Breast epithelium (tissue), 4 donors: Measurements from ENCODE around the gene MOG. TPM values are rescaled to one million over a fixed set of nuclear protein-coding genes. Genes with fewer than 3 reads are reported as not detected.
A peak's percentile ranks its signal among the peaks of the same experiment; 100 is the strongest.

Experiments
- DNase-seq, 2 donors: peaks; one replicate each; pipeline ENCODE4 v3.0.0-alpha.2; 2019; ENCODE audit warnings: low spot score in 2 of 2
- H3K27ac ChIP-seq, 2 donors: fragments of 200-600 bp; sonication (generic) in 1 of 2; one replicate each; pipeline ENCODE4 v1.5.1; 2016 to 2019; ENCODE audit warnings: mild to moderate bottlenecking in 1 of 2
- H3K27me3 ChIP-seq, 2 donors: fragments of 200-600 bp; sonication (generic) in 1 of 2; one replicate each; pipeline versions ENCODE4 v1.5.1 to v1.6.0; 2017 to 2019; ENCODE audit warnings: control low read depth in 1 of 2, mild to moderate bottlenecking in 1 of 2
- H3K36me3 ChIP-seq: fragments of 200-600 bp; one replicate; pipeline ENCODE4 v1.5.1; 2019
- H3K4me1 ChIP-seq, 2 donors: fragments of 200-600 bp; sonication (generic); one replicate each; pipeline ENCODE4 v1.5.1; 2016 to 2019; ENCODE audit warnings: control low read depth in 1 of 2
- H3K4me3 ChIP-seq, 3 donors: fragments of 200-600 bp; sonication (generic); 1 replicate in 2 of 3; 2 replicates in 1 of 3; pipeline ENCODE4 v1.5.1; 2016 to 2019; ENCODE audit warnings: mild to moderate bottlenecking in 3 of 3, moderate library complexity in 2 of 3
- H3K9me3 ChIP-seq, 2 donors: fragments of 200-600 bp; sonication (generic) in 1 of 2; one replicate each; pipeline ENCODE4 v1.5.1; 2016 to 2019; ENCODE audit warnings: control low read depth in 1 of 2
- CTCF ChIP-seq, 3 donors: fragments of 450-650 bp; IDR thresholded peaks; one replicate each; pipeline ENCODE4 v1.5.1; 2016 to 2017; ENCODE audit warnings: antibody characterized with exemption in 3 of 3, mild to moderate bottlenecking in 3 of 3, moderate library complexity in 3 of 3
- POLR2A ChIP-seq: fragments of 450-650 bp; IDR thresholded peaks from one replicate; pipeline ENCODE4 v1.6.1; 2016; ENCODE audit warnings: antibody characterized with exemption, mild to moderate bottlenecking, moderate library complexity
- POLR2AphosphoS5 ChIP-seq, 3 donors: sonication (generic); formaldehyde crosslinking; IDR thresholded peaks; one replicate each; pipeline ENCODE4 v1.6.1; 2017; ENCODE audit warnings: antibody characterized with exemption in 3 of 3
- intact Hi-C: fragments of 100-400 bp; cut with DNase I; formaldehyde crosslinking; loops from one replicate; pipeline ENCODE4 v1.15.1; 2023; ENCODE audit warnings: low total_unique reads
- total RNA-seq, 3 donors: library from RNA; depleted of rRNA; stranded (reverse); fragments of >200 nt; gene quantifications; one replicate each; pipeline ENCODE4 v1.1.0, GENCODE V29; 2016

The MOG gene
- total RNA-seq, 3 donors from 2014 or later, result not detected

DNA sequence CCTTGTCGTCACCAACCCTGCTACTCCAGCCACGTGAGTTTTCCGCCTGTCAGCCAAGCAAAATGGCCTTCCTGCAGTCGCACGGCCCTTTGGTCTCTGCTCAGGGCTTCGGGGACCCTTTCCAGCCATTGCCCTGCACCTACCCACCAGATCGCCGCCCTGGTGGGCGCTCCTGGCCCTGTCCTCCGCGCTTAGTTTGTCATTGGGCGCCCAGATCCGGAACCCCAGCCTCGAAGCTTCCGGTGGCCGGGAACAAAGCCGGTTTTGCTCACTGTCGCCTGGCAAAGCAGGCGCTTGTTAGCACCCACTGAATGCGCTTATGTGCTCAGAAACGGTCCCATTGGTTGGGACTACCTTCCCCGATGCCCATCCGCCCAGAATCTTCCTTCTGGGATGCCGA, 23.5 kb downstream of the MOG start:
- no peaks in the 10 kb centered on the region for H3K27me3 ChIP-seq
- peak overlapping the region in 1 of 2 donors; percentile 69 for H3K27ac ChIP-seq
- TF ChIP-seq POLR2AphosphoS5 (IDR thresholded peaks at IDR 0.05) (no peak), POLR2A (no peak)
- no peaks in the 10 kb centered on the region for H3K36me3 ChIP-seq
- intact Hi-C loops, result no loop called here
- H3K9me3 ChIP-seq, result no peaks in the 10 kb centered on the region
- peak overlapping the region in 1 of 3 donors; percentile 54 for H3K4me3 ChIP-seq
- no peak for DNase-seq
- no peaks in the 10 kb centered on the region for H3K4me1 ChIP-seq

- Histone ChIP-seq H3K27ac (peak within 1 kb of the TSS in 1 of 2 donors; percentile 69), H3K36me3 (no peaks in the 10 kb centered on the region), H3K9me3 (no peaks in the 10 kb centered on the region), H3K4me3 (peak within 1 kb of the TSS in 1 of 3 donors; percentile 54), H3K4me1 (no peaks in the 10 kb centered on the region), H3K27me3 (no peaks in the 10 kb centered on the region)
- intact Hi-C loops, result no loop called here
- TF ChIP-seq CTCF (IDR thresholded peaks at IDR 0.05) (no peak), POLR2A (no peak), POLR2AphosphoS5 (IDR thresholded peaks at IDR 0.05) (no peak)
- no peak for DNase-seq
These were observed 24.0 kb downstream of the MOG start, which contains the start of gene ZFP57 for GRCh38 chr6:29680904-29681303. Gene ZFP57, minus strand, starts transcription at chr6:29681152. Its CDS starts 4,149 bp downstream, at chr6:29677003.

GRCh38 chr6:29681811-29682210, 24.9 kb downstream of the MOG start:
- intact Hi-C loops, result no loop called here
- Histone ChIP-seq H3K36me3 (no peaks in the 10 kb centered on the region), H3K4me1 (no peaks in the 10 kb centered on the region), H3K27me3 (no peaks in the 10 kb centered on the region), H3K27ac (no peak overlapping the region), H3K4me3 (no peak overlapping the region), H3K9me3 (no peaks in the 10 kb centered on the region)
- no peak for DNase-seq
- no peak for TF ChIP-seq POLR2A
- no peak for TF ChIP-seq POLR2AphosphoS5 (IDR thresholded peaks at IDR 0.05)
- TF ChIP-seq CTCF (IDR thresholded peaks at IDR 0.05), result no peak

GRCh38 chr6:29685718-29686326, 28.9 kb downstream of the MOG start:
- H3K27me3 ChIP-seq, result no peaks in the 10 kb centered on the region
- TF ChIP-seq CTCF (IDR thresholded peaks at IDR 0.05) (no peak), POLR2A (no peak), POLR2AphosphoS5 (IDR thresholded peaks at IDR 0.05) (no peak)
- no peak overlapping the region for H3K27ac ChIP-seq
- no peaks in the 10 kb centered on the region for H3K4me1 ChIP-seq
- no peaks in the 10 kb centered on the region for H3K36me3 ChIP-seq
- H3K9me3 ChIP-seq, result no peaks in the 10 kb centered on the region
- no peak for DNase-seq
- H3K4me3 ChIP-seq, result no peak overlapping the region
- intact Hi-C loops, result no loop called here

DNA sequence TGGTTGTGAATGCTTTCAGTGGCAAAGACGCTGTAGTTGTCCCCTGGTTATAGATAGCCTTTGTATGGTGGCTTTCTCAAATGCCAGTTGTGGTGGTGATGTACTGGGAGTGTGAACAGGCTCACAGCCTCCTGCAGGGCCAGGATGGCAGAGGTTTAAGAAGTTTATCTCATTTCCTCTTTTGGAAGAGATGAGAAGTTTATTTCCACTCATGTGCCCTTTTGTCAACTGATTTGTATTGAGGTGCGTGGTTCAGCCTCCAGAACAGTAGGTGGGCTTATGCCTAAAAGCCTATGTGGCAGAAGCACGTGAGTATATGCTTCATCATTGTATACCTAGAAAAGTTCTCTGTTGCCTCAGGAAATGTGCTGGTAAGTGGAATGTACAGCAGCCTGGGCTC, 37.7 kb downstream of the MOG start:
- no peak for TF ChIP-seq POLR2A
- TF ChIP-seq POLR2AphosphoS5 (IDR thresholded peaks at IDR 0.05), result no peak
- no peak for TF ChIP-seq CTCF (IDR thresholded peaks at IDR 0.05)
- no peaks in the 10 kb centered on the region for H3K27me3 ChIP-seq
- no peak overlapping the region for H3K27ac ChIP-seq
- H3K4me1 ChIP-seq, result no peaks in the 10 kb centered on the region
- intact Hi-C loops, result no loop called here
- no peak for DNase-seq
- no peaks in the 10 kb centered on the region for H3K9me3 ChIP-seq
- no peak overlapping the region for H3K4me3 ChIP-seq
- H3K36me3 ChIP-seq, result no peaks in the 10 kb centered on the region
